Karpas-422 (cell line): Measurements from ENCODE around the gene SLC17A5. TPM values are rescaled to one million over a fixed set of nuclear protein-coding genes. Genes with fewer than 3 reads are reported as not detected.
A peak's percentile ranks its signal among the peaks of the same experiment; 100 is the strongest.

Experiments
- DNase-seq: peaks from one replicate; pipeline ENCODE4 v3.0.0-alpha.2; 2015
- H2AFZ ChIP-seq: fragments of 200-600 bp; sonication (generic); 2 replicates; pipeline ENCODE4 v1.6.1; 2014; ENCODE audit warnings: antibody characterized with exemption, low read length, mixed read lengths
- H3K27ac ChIP-seq: fragments of 200-600 bp; sonication (generic); 2 replicates; pipeline ENCODE4 v1.5.1; 2014; ENCODE audit warnings: mild to moderate bottlenecking, low read length, moderate library complexity
- H3K27me3 ChIP-seq: fragments of 200-600 bp; sonication (generic); 2 replicates; pipeline ENCODE4 v1.6.1; 2014; ENCODE audit warnings: low read length, mixed read lengths
- H3K36me3 ChIP-seq: fragments of 200-600 bp; sonication (generic); 2 replicates; pipeline ENCODE4 v1.6.1; 2014; ENCODE audit warnings: low read length, mixed read lengths; ENCODE audit not compliant: insufficient read depth
- H3K4me1 ChIP-seq: fragments of 200-600 bp; sonication (generic); 2 replicates; pipeline ENCODE4 v1.6.1; 2014; ENCODE audit warnings: mild to moderate bottlenecking, low read length, mixed read lengths
- H3K4me2 ChIP-seq: fragments of 200-600 bp; sonication (generic); 2 replicates; pipeline ENCODE4 v1.6.1; 2014; ENCODE audit warnings: low read length, low read depth, mild to moderate bottlenecking; ENCODE audit not compliant: poor library complexity, severe bottlenecking
- H3K4me3 ChIP-seq: fragments of 200-600 bp; sonication (generic); 2 replicates; pipeline ENCODE4 v1.5.1; 2014; ENCODE audit warnings: mild to moderate bottlenecking, antibody characterized with exemption, low read length, mixed read lengths
- H3K79me2 ChIP-seq: fragments of 200-600 bp; sonication (generic); 2 replicates; pipeline ENCODE4 v1.6.1; 2014; ENCODE audit warnings: mild to moderate bottlenecking, low read length, mixed read lengths
- H3K9ac ChIP-seq: fragments of 200-600 bp; sonication (generic); 2 replicates; pipeline ENCODE4 v1.6.0; 2014; ENCODE audit warnings: low read length
- H3K9me2 ChIP-seq: fragments of 200-600 bp; sonication (generic), shearing (Covaris generic); replicated peaks from 2 replicates; pipeline ENCODE4 v1.6.0; 2014; ENCODE audit warnings: mild to moderate bottlenecking, low read length, moderate library complexity; ENCODE audit not compliant: insufficient read depth
- H3K9me3 ChIP-seq: fragments of 300-700, 200-600 bp; sonication (generic); 2 replicates; pipeline ENCODE4 v1.6.1; 2014; ENCODE audit warnings: low read length, mixed read lengths
- H4K20me1 ChIP-seq: fragments of 200-600 bp; sonication (generic); 2 replicates; pipeline ENCODE4 v1.6.1; 2014; ENCODE audit warnings: mild to moderate bottlenecking, antibody characterized with exemption, low read length, low read depth; ENCODE audit not compliant: insufficient read depth
- total RNA-seq: library from RNA; depleted of rRNA; stranded (reverse); fragments of >200 nt; shearing (Covaris generic); gene quantifications from 2 replicates; pipeline ENCODE4 v1.2.3, GENCODE V29; 2014; ENCODE audit warnings: low replicate concordance

The SLC17A5 gene
- total RNA-seq, 1 experiment from 2014 or later: 10.1 TPM

DNA sequence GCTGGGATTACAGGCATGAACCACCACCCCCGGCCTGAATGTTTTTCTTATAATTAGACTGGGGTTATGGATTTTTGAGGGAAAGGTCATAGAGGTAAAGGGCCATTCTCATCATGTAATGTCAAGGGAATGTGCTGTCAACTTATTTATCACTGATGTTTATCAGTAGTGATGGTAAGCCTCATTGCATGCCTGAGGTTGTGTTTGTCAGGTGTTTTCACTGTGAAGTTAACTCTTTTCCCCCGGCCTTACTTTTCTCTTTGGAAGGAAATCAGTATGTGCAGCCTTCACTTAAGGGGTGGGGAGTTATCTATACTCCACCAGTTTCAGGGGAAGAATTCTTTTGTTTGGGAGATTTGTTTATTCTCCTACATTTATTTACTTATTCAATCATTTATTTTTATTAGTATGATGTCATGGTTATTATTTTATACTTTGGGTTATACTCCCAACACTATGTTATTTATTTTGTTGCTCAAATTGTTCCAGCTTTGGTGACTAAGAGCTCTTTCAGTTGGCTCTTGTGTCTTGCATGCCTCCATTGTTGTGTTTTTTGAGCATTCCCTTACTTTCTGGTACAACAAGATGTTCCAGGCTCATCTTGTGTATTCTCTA is 2.8 kb upstream of the SLC17A5 start:
- H3K27me3 ChIP-seq: no peaks in the 10 kb centered on the region
- no peak overlapping the region for H3K4me3 ChIP-seq
- no peak overlapping the region for H3K9ac ChIP-seq
- no peak for DNase-seq
- no peaks in the 10 kb centered on the region for H3K9me3 ChIP-seq
- H3K36me3 ChIP-seq: no peaks in the 10 kb centered on the region
- peaks cover 21% of the 10 kb centered on the region for H3K4me1 ChIP-seq
- H3K27ac ChIP-seq: no peak overlapping the region
- no peaks in the 10 kb centered on the region for H3K9me2 ChIP-seq
- H3K79me2 ChIP-seq: peaks cover 18% of the 10 kb centered on the region
- H2AFZ ChIP-seq: no peak overlapping the region
- no peaks in the 10 kb centered on the region for H4K20me1 ChIP-seq
- no peak overlapping the region for H3K4me2 ChIP-seq

- DNase-seq: no peak
- Histone ChIP-seq H3K9me2 (no peaks in the 10 kb centered on the region), H3K9ac (peak overlapping the region; percentile 92), H3K27me3 (no peaks in the 10 kb centered on the region), H3K4me2 (peak overlapping the region; percentile 77), H3K4me3 (peak overlapping the region; percentile 81), H3K79me2 (peaks cover 23% of the 10 kb centered on the region), H4K20me1 (no peaks in the 10 kb centered on the region), H3K9me3 (no peaks in the 10 kb centered on the region), H3K27ac (no peak overlapping the region), H3K36me3 (no peaks in the 10 kb centered on the region), H2AFZ (peak overlapping the region; percentile 17; the same call in 1 of the 2 replicates), H3K4me1 (peaks cover 21% of the 10 kb centered on the region)
Measured at GRCh38 chr6:73655341-73655917, 1.6 kb upstream of the SLC17A5 start.

DNA sequence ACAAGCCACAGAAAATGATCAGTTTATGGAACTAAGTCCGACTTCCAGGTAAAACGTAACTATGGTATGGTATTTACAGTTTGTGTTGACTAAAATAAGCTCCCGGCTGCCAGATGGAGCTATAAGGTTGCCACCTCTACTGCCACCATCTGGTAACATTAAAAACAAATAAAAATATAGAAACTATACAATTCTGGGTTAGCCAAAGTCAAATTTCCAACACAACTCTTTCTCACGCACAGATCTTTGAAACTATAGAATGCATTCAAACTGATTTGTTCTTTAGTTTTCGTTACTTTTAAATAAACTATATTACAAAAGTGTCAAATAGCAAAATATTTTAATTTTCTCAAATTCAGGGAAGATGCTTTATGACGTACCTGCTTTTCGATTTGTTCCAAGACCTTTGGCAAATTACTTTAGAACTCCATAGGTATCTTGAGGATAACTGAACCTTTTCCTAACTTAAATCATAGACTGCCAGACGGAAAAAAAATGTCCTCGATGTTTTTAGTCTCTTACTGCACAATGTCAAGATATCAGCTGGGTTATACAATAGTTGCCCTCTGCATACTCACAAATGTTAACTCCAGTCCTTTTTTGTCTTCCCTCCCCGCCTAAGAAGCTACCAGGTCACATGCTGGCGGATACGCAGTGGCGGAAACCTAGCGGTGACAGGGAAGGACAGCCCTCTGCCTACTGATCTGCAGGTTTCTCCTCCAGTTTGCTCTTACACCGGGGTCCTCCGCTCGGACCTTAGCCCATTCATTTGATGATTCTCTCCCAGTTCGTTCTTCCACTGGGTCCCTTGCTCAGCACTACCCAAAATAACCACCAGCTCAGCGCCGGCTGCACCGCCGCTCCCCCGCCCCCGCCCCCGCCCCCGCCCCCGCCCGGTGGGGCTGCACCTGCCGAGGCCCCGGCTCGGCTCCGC is 888 bp downstream of the SLC17A5 start:
- Histone ChIP-seq H3K9ac (peak overlapping the region; percentile 92), H2AFZ (peak overlapping the region; percentile 24), H3K9me2 (no peaks in the 10 kb centered on the region), H3K79me2 (peaks cover 23% of the 10 kb centered on the region), H3K36me3 (no peaks in the 10 kb centered on the region), H3K4me2 (peak overlapping the region; percentile 77), H3K27me3 (no peaks in the 10 kb centered on the region), H3K4me3 (peak overlapping the region; percentile 81), H3K4me1 (peaks cover 21% of the 10 kb centered on the region), H3K9me3 (no peaks in the 10 kb centered on the region), H3K27ac (peak overlapping the region; percentile 85), H4K20me1 (no peaks in the 10 kb centered on the region)
- DNase-seq: peak; percentile 89

DNA sequence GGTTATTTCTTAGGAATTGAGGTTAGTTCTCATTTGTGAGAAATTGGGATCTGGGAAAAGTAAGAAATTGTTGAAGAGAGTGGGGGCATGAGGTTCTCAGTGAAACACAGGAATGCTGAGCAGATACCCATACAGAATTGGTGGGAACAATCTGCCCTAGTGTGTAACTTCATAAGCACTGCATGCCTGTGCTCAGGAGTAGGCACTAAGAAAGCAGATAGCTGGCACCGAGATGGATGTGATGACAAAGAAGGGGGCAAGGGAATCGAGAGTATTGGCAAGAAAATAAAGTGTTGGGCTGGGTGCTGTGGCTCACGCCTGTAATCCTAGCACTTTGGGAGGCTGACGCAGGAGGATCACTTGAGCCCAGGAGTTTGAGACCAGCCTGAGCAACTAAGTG is 4.0 kb downstream of the SLC17A5 start:
- Histone ChIP-seq H3K9ac (no peak overlapping the region), H4K20me1 (no peaks in the 10 kb centered on the region), H3K27me3 (no peaks in the 10 kb centered on the region), H3K79me2 (peaks cover 29% of the 10 kb centered on the region), H3K4me1 (peaks cover 24% of the 10 kb centered on the region), H3K4me3 (no peak overlapping the region), H3K27ac (no peak overlapping the region), H2AFZ (no peak overlapping the region), H3K9me3 (no peaks in the 10 kb centered on the region), H3K36me3 (no peaks in the 10 kb centered on the region), H3K9me2 (no peaks in the 10 kb centered on the region), H3K4me2 (no peak overlapping the region)
- DNase-seq: no peak

- Histone ChIP-seq H3K4me1 (peaks cover 27% of the 10 kb centered on the region), H4K20me1 (no peaks in the 10 kb centered on the region), H3K9me2 (no peaks in the 10 kb centered on the region), H3K4me3 (no peak overlapping the region), H3K9me3 (no peaks in the 10 kb centered on the region), H3K36me3 (no peaks in the 10 kb centered on the region), H3K4me2 (no peak overlapping the region), H3K27ac (no peak overlapping the region), H2AFZ (no peak overlapping the region), H3K79me2 (peaks cover 24% of the 10 kb centered on the region), H3K9ac (no peak overlapping the region), H3K27me3 (no peaks in the 10 kb centered on the region)
- no peak for DNase-seq
Measured at GRCh38 chr6:73648166-73648565, 5.6 kb downstream of the SLC17A5 start.

GRCh38 chr6:73644941-73645591 is 8.7 kb downstream of the SLC17A5 start:
- peak; percentile 51 for DNase-seq
- Histone ChIP-seq H3K4me1 (peaks cover 17% of the 10 kb centered on the region), H3K4me2 (peak overlapping the region; percentile 66), H3K9me3 (no peaks in the 10 kb centered on the region), H3K36me3 (no peaks in the 10 kb centered on the region), H3K9me2 (no peaks in the 10 kb centered on the region), H3K27me3 (no peaks in the 10 kb centered on the region), H3K79me2 (peaks cover 7% of the 10 kb centered on the region; the same call in 1 of the 2 replicates), H4K20me1 (no peaks in the 10 kb centered on the region), H3K9ac (peak overlapping the region; percentile 48), H3K4me3 (peak overlapping the region; percentile 60), H2AFZ (no peak overlapping the region; the same call in 1 of the 2 replicates), H3K27ac (peak overlapping the region; percentile 60)

GRCh38 chr6:73644030-73644429 is 9.8 kb downstream of the SLC17A5 start:
- H3K27ac ChIP-seq: no peak overlapping the region
- no peak for DNase-seq
- H3K9me2 ChIP-seq: no peaks in the 10 kb centered on the region
- H3K9me3 ChIP-seq: no peaks in the 10 kb centered on the region
- H3K4me3 ChIP-seq: no peak overlapping the region
- 0 out of 2 replicates have a peak, but pooled peaks cover 3% of the 10 kb centered on the region for H3K36me3 ChIP-seq
- no peak overlapping the region for H3K9ac ChIP-seq
- H4K20me1 ChIP-seq: no peaks in the 10 kb centered on the region
- peak overlapping the region; percentile 66 for H3K4me2 ChIP-seq
- H3K27me3 ChIP-seq: no peaks in the 10 kb centered on the region
- H3K79me2 ChIP-seq: peaks cover 7% of the 10 kb centered on the region; the same call in 1 of the 2 replicates
- H2AFZ ChIP-seq: no peak overlapping the region
- peaks cover 17% of the 10 kb centered on the region for H3K4me1 ChIP-seq
